Activated naive CD4-positive, alpha-beta T cell (primary cell): Measurements from ENCODE around the gene KLHDC4.
A peak's percentile ranks its signal among the peaks of the same experiment; 100 is the strongest.
"Not testable (repeated sequence)": the region's sequence is repeated elsewhere in the genome, so short reads cannot be mapped to it uniquely, and the experiment has no call there.

Experiments
- DNase-seq, 4 experiments: peaks; one replicate each; lab custom pipeline; 2025; lab: John Stamatoyannopoulos, UW

The KLHDC4 gene

GRCh38 chr16:87720446-87720845 lies 45.3 kb downstream of the KLHDC4 start:
- DNase-seq: no peak

- DNase-seq: not testable (repeated sequence)
Measured at GRCh38 chr16:87718831-87719230, 47.0 kb downstream of the KLHDC4 start.

- no peak for DNase-seq
Measured at GRCh38 chr16:87715658-87716057, 50.1 kb downstream of the KLHDC4 start.

- DNase-seq: no peak
Measured at GRCh38 chr16:87715231-87715630, 50.6 kb downstream of the KLHDC4 start.

- peak in 2 of 4 experiments; percentile 43 to 50 for DNase-seq
Measured at GRCh38 chr16:87713451-87714229, 52.1 kb downstream of the KLHDC4 start.

GRCh38 chr16:87712184-87712762 lies 53.5 kb downstream of the KLHDC4 start:
- no peak for DNase-seq

- no peak for DNase-seq
Measured at GRCh38 chr16:87710887-87711286, 54.9 kb downstream of the KLHDC4 start.

GRCh38 chr16:87709677-87710076 lies 56.1 kb downstream of the KLHDC4 start:
- DNase-seq: no peak

GRCh38 chr16:87708881-87709638 lies 56.7 kb downstream of the KLHDC4 start:
- DNase-seq: no peak

- DNase-seq: no peak
Measured at GRCh38 chr16:87707714-87708580, 57.8 kb downstream of the KLHDC4 start.

GRCh38 chr16:87707097-87707496 lies 58.7 kb downstream of the KLHDC4 start:
- no peak for DNase-seq

GRCh38 chr16:87706278-87707000 lies 59.3 kb downstream of the KLHDC4 start:
- no peak for DNase-seq

- no peak for DNase-seq
Measured at GRCh38 chr16:87705771-87706277, 60.0 kb downstream of the KLHDC4 start.

- DNase-seq: no peak
Measured at GRCh38 chr16:87704754-87705353, 60.9 kb downstream of the KLHDC4 start.

- no peak for DNase-seq
Measured at GRCh38 chr16:87703835-87704375, 61.9 kb downstream of the KLHDC4 start.

GRCh38 chr16:87703071-87703470 lies 62.7 kb downstream of the KLHDC4 start:
- DNase-seq: no peak

GRCh38 chr16:87702325-87702811 lies 63.4 kb downstream of the KLHDC4 start:
- peak in 1 of 4 experiments; percentile 12 for DNase-seq

- DNase-seq: peak in 1 of 4 experiments; percentile 8
Measured at GRCh38 chr16:87701505-87701921, 64.3 kb downstream of the KLHDC4 start.

- DNase-seq: no peak
Measured at GRCh38 chr16:87701078-87701460, 64.7 kb downstream of the KLHDC4 start.
